ENCODE results near the gene CDK18.

Gene CDK18

GRCh38 chr1:205512059-205513045 is 7.9 kb downstream of the CDK18 start:
- Histone ChIP-seq H3K36me3 (ENCODE audit: control insufficient read depth in 5 of 5, insufficient read depth in 5 of 5, low read length in 5 of 5) (no peaks in the 10 kb centered on the region), H3K4me1 (ENCODE audit: control insufficient read depth in 5 of 5, insufficient read depth in 5 of 5, low read length in 5 of 5) (peaks cover 0 to 35% (median 21%) of the 10 kb centered on the region in 5 donors), H3K27me3 (ENCODE audit: control insufficient read depth in 5 of 5, insufficient read depth in 4 of 5, low read length in 5 of 5) (no peaks in the 10 kb centered on the region), H3K9me3 (ENCODE audit: control insufficient read depth in 5 of 5, low read length in 5 of 5) (no peaks in the 10 kb centered on the region), H3K27ac (ENCODE audit: low read depth, low read length) (no peak overlapping the region), H3K4me3 (ENCODE audit: low read depth in 1 of 5, low read length in 5 of 5) (no peak overlapping the region), H3K9ac (ENCODE audit: low read length in 5 of 5) (no peak overlapping the region)

GRCh38 chr1:205513774-205514173 is 9.3 kb downstream of the CDK18 start:
- Histone ChIP-seq H3K4me1 (ENCODE audit: control insufficient read depth in 5 of 5, insufficient read depth in 5 of 5, low read length in 5 of 5) (peaks cover 0 to 35% (median 21%) of the 10 kb centered on the region in 5 donors), H3K4me3 (ENCODE audit: low read depth in 1 of 5, low read length in 5 of 5) (no peak overlapping the region), H3K36me3 (ENCODE audit: control insufficient read depth in 5 of 5, insufficient read depth in 5 of 5, low read length in 5 of 5) (no peaks in the 10 kb centered on the region), H3K27me3 (ENCODE audit: control insufficient read depth in 5 of 5, insufficient read depth in 4 of 5, low read length in 5 of 5) (no peaks in the 10 kb centered on the region), H3K9me3 (ENCODE audit: control insufficient read depth in 5 of 5, low read length in 5 of 5) (no peaks in the 10 kb centered on the region), H3K9ac (ENCODE audit: low read length in 5 of 5) (no peak overlapping the region), H3K27ac (ENCODE audit: low read depth, low read length) (no peak overlapping the region)

GRCh38 chr1:205514211-205515142 is 10.0 kb downstream of the CDK18 start:
- H3K4me1 ChIP-seq (ENCODE audit: control insufficient read depth in 5 of 5, insufficient read depth in 5 of 5, low read length in 5 of 5), result peaks cover 0 to 35% (median 21%) of the 10 kb centered on the region in 5 donors
- no peak overlapping the region for H3K9ac ChIP-seq (ENCODE audit: low read length in 5 of 5)
- H3K9me3 ChIP-seq (ENCODE audit: control insufficient read depth in 5 of 5, low read length in 5 of 5), result no peaks in the 10 kb centered on the region
- no peak overlapping the region for H3K27ac ChIP-seq (ENCODE audit: low read depth, low read length)
- H3K36me3 ChIP-seq (ENCODE audit: control insufficient read depth in 5 of 5, insufficient read depth in 5 of 5, low read length in 5 of 5), result no peaks in the 10 kb centered on the region
- peaks cover 0 to 4% (median 1%) of the 10 kb centered on the region in 5 donors for H3K27me3 ChIP-seq (ENCODE audit: control insufficient read depth in 5 of 5, insufficient read depth in 4 of 5, low read length in 5 of 5)
- H3K4me3 ChIP-seq (ENCODE audit: low read depth in 1 of 5, low read length in 5 of 5), result no peak overlapping the region

GRCh38 chr1:205515781-205516253 is 11.3 kb downstream of the CDK18 start:
- H3K4me1 ChIP-seq (ENCODE audit: control insufficient read depth in 5 of 5, insufficient read depth in 5 of 5, low read length in 5 of 5), result peaks cover 0 to 35% (median 21%) of the 10 kb centered on the region in 5 donors
- H3K4me3 ChIP-seq (ENCODE audit: low read depth in 1 of 5, low read length in 5 of 5), result no peak overlapping the region
- H3K36me3 ChIP-seq (ENCODE audit: control insufficient read depth in 5 of 5, insufficient read depth in 5 of 5, low read length in 5 of 5), result no peaks in the 10 kb centered on the region
- no peaks in the 10 kb centered on the region for H3K9me3 ChIP-seq (ENCODE audit: control insufficient read depth in 5 of 5, low read length in 5 of 5)
- no peak overlapping the region for H3K9ac ChIP-seq (ENCODE audit: low read length in 5 of 5)
- H3K27ac ChIP-seq (ENCODE audit: low read depth, low read length), result no peak overlapping the region
- H3K27me3 ChIP-seq (ENCODE audit: control insufficient read depth in 5 of 5, insufficient read depth in 4 of 5, low read length in 5 of 5), result peaks cover 0 to 14% (median 8%) of the 10 kb centered on the region in 5 donors

- H3K4me1 ChIP-seq (ENCODE audit: control insufficient read depth in 5 of 5, insufficient read depth in 5 of 5, low read length in 5 of 5), result peaks cover 0 to 35% (median 21%) of the 10 kb centered on the region in 5 donors
- H3K9ac ChIP-seq (ENCODE audit: low read length in 5 of 5), result no peak overlapping the region
Observed at GRCh38 chr1:205516362-205516761, 11.9 kb downstream of the CDK18 start.

GRCh38 chr1:205517288-205517687 is 12.8 kb downstream of the CDK18 start:
- Histone ChIP-seq H3K27me3 (ENCODE audit: control insufficient read depth in 5 of 5, insufficient read depth in 4 of 5, low read length in 5 of 5) (peaks cover 0 to 23% (median 11%) of the 10 kb centered on the region in 5 donors), H3K27ac (ENCODE audit: low read depth, low read length) (no peak overlapping the region), H3K9ac (ENCODE audit: low read length in 5 of 5) (no peak overlapping the region), H3K9me3 (ENCODE audit: control insufficient read depth in 5 of 5, low read length in 5 of 5) (no peaks in the 10 kb centered on the region), H3K36me3 (ENCODE audit: control insufficient read depth in 5 of 5, insufficient read depth in 5 of 5, low read length in 5 of 5) (no peaks in the 10 kb centered on the region), H3K4me3 (ENCODE audit: low read depth in 1 of 5, low read length in 5 of 5) (no peak overlapping the region), H3K4me1 (ENCODE audit: control insufficient read depth in 5 of 5, insufficient read depth in 5 of 5, low read length in 5 of 5) (peaks cover 0 to 30% (median 17%) of the 10 kb centered on the region in 5 donors)

More at GRCh38 chr1:205516362-205516761, 11.9 kb downstream of the CDK18 start:
- Histone ChIP-seq H3K27me3 (ENCODE audit: control insufficient read depth in 5 of 5, insufficient read depth in 4 of 5, low read length in 5 of 5) (peaks cover 0 to 16% (median 8%) of the 10 kb centered on the region in 5 donors), H3K36me3 (ENCODE audit: control insufficient read depth in 5 of 5, insufficient read depth in 5 of 5, low read length in 5 of 5) (no peaks in the 10 kb centered on the region), H3K9me3 (ENCODE audit: control insufficient read depth in 5 of 5, low read length in 5 of 5) (no peaks in the 10 kb centered on the region), H3K4me3 (ENCODE audit: low read depth in 1 of 5, low read length in 5 of 5) (no peak overlapping the region), H3K27ac (ENCODE audit: low read depth, low read length) (no peak overlapping the region)

- peaks cover 0 to 26% (median 12%) of the 10 kb centered on the region in 5 donors for H3K4me1 ChIP-seq (ENCODE audit: control insufficient read depth in 5 of 5, insufficient read depth in 5 of 5, low read length in 5 of 5)
- H3K36me3 ChIP-seq (ENCODE audit: control insufficient read depth in 5 of 5, insufficient read depth in 5 of 5, low read length in 5 of 5), result no peaks in the 10 kb centered on the region
- no peak overlapping the region for H3K27ac ChIP-seq (ENCODE audit: low read depth, low read length)
- H3K9ac ChIP-seq (ENCODE audit: low read length in 5 of 5), result no peak overlapping the region
- peaks cover 0 to 23% (median 13%) of the 10 kb centered on the region in 5 donors for H3K27me3 ChIP-seq (ENCODE audit: control insufficient read depth in 5 of 5, insufficient read depth in 4 of 5, low read length in 5 of 5)
- H3K9me3 ChIP-seq (ENCODE audit: control insufficient read depth in 5 of 5, low read length in 5 of 5), result no peaks in the 10 kb centered on the region
- H3K4me3 ChIP-seq (ENCODE audit: low read depth in 1 of 5, low read length in 5 of 5), result no peak overlapping the region
Observed at GRCh38 chr1:205517763-205518162, 13.3 kb downstream of the CDK18 start.

- Histone ChIP-seq H3K9ac (ENCODE audit: low read length in 5 of 5) (no peak overlapping the region), H3K4me3 (ENCODE audit: low read depth in 1 of 5, low read length in 5 of 5) (no peak overlapping the region), H3K27me3 (ENCODE audit: control insufficient read depth in 5 of 5, insufficient read depth in 4 of 5, low read length in 5 of 5) (peaks cover 0 to 26% (median 15%) of the 10 kb centered on the region in 5 donors), H3K9me3 (ENCODE audit: control insufficient read depth in 5 of 5, low read length in 5 of 5) (no peaks in the 10 kb centered on the region), H3K4me1 (ENCODE audit: control insufficient read depth in 5 of 5, insufficient read depth in 5 of 5, low read length in 5 of 5) (peaks cover 0 to 22% (median 12%) of the 10 kb centered on the region in 5 donors), H3K27ac (ENCODE audit: low read depth, low read length) (no peak overlapping the region), H3K36me3 (ENCODE audit: control insufficient read depth in 5 of 5, insufficient read depth in 5 of 5, low read length in 5 of 5) (no peaks in the 10 kb centered on the region)
Observed at GRCh38 chr1:205518661-205519540, 14.4 kb downstream of the CDK18 start.

GRCh38 chr1:205519541-205520131 is 15.2 kb downstream of the CDK18 start:
- no peak overlapping the region for H3K9ac ChIP-seq (ENCODE audit: low read length in 5 of 5)
- H3K27me3 ChIP-seq (ENCODE audit: control insufficient read depth in 5 of 5, insufficient read depth in 4 of 5, low read length in 5 of 5), result peaks cover 3 to 26% (median 20%) of the 10 kb centered on the region in 5 donors
- H3K27ac ChIP-seq (ENCODE audit: low read depth, low read length), result no peak overlapping the region
- H3K4me3 ChIP-seq (ENCODE audit: low read depth in 1 of 5, low read length in 5 of 5), result no peak overlapping the region
- peaks cover 0 to 17% (median 11%) of the 10 kb centered on the region in 5 donors for H3K4me1 ChIP-seq (ENCODE audit: control insufficient read depth in 5 of 5, insufficient read depth in 5 of 5, low read length in 5 of 5)
- H3K36me3 ChIP-seq (ENCODE audit: control insufficient read depth in 5 of 5, insufficient read depth in 5 of 5, low read length in 5 of 5), result no peaks in the 10 kb centered on the region
- H3K9me3 ChIP-seq (ENCODE audit: control insufficient read depth in 5 of 5, low read length in 5 of 5), result no peaks in the 10 kb centered on the region
